GF-D8 (cell line): ENCODE measurements around the gene PKP4.

Source experiments
- DNase-seq: peaks from one replicate; lab custom pipeline; 2025; lab: John Stamatoyannopoulos, UW

Gene PKP4

DNA sequence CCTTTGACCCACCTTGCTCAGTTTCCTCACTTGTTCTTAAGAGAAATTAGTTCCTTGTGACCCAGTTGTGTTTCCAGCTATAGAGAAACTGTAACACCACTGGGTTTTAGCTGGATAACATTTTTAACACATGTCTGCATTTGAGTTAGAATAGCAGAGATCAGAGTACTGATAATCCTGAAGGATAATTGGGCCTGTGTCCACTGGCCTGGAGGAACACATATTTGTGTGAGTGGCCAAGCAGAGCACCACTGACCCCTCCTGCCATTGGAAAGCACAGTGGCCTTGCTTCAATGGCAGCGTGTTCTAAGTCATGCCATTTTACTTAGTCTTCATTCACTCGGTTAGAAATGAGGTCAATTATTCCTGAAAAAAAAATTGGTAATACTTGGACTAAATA lies 42.6 kb downstream of the PKP4 start:
- DNase-seq, result no peak

DNA sequence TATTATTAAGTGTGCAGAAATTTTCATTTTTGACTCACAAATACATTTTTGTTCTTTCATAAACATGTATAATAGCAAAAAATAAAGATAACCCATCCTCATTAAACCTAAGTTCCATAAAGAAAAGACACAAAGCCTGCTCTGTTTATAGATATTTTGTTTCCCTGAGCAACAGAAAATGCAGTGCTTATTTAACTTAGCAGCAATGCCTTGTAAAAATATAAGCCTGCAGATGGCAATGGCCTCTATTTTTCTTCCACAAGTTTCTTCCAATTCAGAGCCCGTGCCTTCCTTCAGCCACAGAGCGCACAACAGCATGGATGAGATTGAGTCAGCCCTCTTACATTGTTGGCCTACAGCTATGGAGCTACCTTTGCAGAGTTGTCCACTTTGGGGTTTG lies 43.6 kb downstream of the PKP4 start:
- no peak for DNase-seq

DNA sequence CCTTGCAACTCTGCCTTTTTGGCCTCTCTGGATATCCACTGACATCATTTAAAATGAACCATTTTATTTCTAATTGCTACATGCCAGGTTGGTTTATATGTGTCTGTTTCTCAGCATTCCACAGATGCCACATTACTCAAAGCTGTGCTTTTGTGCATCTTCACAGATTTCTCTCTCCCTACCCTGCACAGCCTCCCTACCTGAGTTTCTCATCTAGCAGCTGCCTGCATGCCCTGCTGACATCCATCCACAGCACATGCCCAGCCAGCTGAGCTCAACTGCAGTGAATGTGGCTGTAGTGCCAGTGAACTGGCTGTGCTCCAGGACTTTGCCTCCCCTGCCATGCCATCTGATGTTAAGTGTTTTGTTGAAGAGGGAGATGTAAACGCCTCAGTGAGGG lies 44.5 kb downstream of the PKP4 start:
- no peak for DNase-seq

DNA sequence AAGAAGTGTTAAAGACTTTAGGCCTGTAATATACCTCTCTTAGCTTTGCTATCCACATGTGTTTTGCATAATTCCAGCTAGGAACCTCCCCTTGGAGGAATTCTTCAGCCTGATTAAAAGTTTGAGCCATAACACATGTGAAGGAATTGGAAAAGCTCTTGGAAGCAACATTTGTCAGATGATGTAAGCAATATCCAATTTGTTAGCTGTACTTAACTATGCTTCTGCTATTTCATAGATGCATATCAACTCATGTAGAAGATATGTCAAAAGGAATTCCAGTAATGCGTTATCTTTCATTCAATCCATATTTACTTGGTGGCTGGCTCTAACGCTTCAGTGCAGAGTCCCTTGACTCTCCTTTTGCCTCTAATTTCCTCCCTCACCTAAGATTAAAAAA lies 46.2 kb downstream of the PKP4 start:
- DNase-seq, result no peak

DNA sequence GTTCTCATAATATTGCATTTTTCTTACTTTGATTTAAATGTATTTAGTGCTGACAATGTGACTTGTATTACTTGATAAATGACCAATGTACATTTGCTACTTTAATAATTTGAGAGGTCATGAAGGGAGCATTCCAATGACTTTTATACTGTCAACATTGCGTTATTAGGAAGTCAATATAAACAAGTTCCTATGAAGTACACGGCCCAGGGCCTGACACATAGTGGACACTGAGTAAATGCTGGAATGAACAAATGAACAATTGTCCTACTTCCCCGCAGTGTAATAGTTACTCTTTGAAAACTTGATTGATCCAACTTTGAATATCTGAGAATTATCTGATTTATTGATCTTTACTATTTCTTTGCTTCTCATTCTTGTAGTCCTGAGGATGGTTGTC lies 47.3 kb downstream of the PKP4 start:
- DNase-seq, result no peak

DNA sequence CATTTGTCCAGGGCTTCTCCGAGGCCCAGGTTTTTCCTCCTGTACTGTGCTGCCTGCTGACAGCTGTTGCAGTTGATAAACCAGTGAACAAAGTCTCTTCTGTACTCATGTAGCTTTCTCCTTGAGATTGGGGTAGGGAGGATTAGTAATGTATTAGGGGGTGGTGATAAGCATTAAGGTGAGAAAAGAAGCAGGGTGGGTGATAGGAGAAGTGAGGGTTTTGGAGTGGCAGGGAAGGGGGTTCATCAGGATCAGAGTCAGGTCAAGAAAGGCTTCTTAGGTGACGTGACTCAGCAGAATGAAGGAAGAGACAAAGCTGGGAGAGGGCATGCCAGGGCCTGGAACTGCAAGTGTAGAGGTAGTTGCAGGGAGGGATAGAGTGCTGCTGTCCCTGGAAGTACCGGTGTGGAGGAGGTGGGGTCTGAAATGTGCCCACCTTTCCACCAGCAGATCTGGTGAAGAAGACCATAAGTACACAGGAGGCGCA lies 48.7 kb downstream of the PKP4 start:
- no peak for DNase-seq

DNA sequence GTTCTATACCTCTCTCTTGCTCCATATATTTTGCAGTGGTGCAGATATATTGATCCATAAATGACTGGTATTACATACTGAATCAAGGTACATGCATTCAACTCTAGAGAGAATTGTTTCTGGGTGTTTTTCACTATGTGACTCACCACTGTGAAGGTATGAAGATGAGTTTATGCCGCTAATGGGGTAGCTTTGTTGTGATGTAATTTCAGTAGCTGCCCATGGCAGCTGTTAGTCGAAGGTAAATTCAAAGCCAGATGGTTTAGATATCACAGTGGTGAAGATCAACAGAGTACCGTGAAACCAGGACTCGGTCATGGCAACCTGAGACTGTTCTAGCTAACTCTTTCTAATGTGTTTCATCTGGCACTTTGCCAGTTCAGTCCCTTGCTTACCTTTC lies 50.4 kb downstream of the PKP4 start:
- DNase-seq, result no peak

DNA sequence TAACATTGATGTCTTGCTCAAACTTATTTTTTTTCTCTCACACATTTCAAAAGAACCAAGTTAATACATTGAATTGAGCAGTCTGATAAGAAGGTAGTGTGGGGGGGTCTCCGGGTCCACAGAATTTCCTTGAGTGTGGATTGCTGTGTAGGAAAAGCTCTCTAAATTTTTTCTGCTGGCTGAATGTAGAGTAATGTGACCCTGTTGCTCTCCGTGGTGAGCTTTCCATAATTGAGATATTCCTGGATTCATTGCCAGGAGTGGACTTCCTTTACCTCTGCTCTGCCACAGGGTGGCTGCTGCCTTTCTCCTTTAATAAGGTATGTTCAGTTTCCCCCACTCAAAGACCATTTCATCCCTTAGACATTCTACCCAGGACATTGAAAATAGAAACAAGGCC lies 50.9 kb downstream of the PKP4 start:
- no peak for DNase-seq

DNA sequence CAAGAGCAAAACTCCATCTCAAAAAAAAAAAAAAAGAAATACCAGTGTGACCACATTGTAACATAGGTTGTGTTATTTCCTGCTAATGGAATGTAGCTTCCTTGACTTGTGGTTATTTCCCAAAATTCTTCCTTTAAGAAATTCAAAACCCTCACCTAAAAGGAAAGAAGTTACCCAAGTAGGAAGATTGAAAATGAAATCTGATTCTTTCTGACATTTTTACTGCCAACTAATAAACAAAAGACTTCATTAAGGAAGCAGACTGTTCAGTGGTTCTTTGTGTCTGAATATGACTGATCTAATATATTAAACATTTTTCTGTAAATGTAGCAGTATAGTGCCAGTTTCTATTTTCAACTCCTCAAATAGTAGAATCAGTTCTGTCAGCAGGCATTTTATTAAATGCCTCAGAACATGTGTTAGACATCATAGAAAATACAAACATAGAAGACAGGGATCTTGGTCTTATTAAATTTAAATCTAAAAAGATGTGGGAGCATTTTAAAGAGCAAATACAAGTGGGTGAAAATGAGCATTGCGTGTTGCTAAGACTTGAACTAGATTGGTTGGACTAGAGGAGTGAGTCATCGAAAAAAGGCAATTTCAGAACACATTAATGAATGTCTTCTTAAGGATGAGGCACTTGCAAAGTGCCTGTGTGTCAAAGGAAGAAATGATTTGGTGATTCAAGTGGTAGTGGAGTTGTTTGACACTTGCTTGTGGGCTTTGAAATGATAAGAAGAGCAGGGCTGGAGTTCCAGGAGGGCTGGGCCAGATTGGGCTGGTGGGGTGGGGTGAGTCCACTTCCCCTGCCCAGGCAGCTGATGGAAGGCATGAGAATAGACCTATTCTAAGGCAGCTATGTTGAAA lies 53.4 kb downstream of the PKP4 start:
- DNase-seq, result no peak

DNA sequence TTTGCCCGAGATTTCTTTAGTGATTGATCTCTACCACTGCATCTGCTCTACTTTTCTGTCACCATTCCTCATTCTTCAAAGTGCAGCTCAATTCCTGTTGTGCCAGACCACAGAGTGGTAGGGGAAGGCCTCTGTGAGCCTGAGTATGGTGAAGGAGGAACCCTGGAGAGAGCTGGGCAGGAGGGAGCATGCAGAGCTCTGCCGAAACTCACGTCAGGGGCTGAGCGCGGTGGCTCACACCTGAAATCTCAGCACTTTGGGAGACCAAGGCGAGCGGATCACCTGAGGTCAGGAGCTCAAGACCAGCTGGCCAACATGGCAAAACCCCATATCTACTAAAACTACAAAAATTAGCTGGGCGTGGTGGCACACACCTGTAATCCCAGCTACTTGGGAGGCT lies 54.1 kb downstream of the PKP4 start:
- DNase-seq, result no peak

DNA sequence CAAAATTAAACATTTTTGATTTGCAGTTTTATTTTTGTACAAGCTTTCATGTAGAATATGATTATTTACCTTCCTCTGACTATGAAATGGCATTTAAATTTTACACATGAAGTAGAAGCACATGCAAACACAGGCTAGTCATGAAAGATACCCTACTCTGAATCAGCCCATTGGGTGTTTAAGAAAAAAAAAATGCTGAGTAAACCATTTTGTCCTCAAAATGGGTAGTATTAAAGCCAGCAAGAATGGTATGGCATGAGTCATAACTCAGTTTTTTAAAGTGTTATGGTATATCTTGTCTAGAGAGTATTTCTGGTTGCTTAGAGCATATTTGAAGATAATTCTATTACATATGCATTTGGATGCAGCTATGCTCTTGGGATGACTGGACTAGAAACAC lies 55.0 kb downstream of the PKP4 start:
- no peak for DNase-seq

DNA sequence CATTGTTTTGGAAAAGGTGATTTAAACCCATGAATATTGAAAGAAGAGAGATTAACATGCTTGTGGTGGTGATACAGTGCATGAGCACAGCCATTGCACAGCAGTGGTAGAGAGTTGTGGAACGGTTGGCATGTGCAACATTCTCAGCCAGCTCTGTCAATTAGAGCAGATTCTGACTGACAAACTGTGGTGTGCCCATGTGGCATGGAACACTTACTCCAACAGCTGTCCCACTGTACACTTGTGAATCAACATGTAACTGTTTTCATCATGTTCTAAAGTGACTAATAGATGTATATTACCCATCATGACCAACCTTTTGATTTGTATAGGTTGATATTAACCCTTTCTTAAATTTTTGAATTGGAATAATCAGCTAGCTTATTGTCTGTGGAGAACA lies 55.6 kb downstream of the PKP4 start:
- DNase-seq, result no peak

DNA sequence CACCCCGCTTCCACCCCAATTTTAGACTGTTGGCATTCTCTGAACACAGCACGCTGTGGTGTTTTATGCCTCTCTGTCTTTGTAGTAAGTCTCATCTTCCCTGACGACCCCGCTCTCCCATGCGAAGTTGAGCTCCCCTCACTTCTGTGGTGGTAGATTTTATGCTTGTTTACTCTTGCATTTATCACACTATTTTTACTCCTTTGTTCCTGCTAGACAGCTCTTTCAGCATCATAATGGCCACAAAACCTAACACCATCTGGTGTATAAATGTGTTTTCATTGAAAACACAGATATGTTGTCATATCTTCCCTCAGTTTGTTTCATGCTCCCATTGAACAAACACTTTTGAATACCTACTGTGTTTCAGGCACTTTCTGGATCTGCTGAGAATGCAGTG lies 57.1 kb downstream of the PKP4 start:
- no peak for DNase-seq

DNA sequence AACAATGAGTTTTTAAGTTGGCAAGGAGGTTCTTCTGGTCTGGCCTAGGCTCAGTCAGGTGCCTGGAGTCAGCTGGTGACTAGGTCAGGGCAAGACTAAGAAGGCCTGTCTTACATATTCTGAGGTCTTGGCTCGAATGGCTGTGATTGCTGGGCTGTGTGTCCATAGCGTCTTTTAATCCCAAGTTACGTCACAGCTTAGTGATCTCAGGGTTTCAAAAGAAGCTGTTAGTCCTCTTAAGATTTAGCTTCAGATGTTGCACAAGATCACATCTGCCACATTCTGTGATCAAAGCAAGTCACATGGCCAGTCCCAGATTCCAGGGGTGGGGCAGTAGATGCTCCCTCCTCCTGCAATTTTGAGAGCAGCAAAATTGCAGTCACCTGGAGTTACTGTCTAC lies 61.3 kb downstream of the PKP4 start:
- peak; percentile 46 for DNase-seq

DNA sequence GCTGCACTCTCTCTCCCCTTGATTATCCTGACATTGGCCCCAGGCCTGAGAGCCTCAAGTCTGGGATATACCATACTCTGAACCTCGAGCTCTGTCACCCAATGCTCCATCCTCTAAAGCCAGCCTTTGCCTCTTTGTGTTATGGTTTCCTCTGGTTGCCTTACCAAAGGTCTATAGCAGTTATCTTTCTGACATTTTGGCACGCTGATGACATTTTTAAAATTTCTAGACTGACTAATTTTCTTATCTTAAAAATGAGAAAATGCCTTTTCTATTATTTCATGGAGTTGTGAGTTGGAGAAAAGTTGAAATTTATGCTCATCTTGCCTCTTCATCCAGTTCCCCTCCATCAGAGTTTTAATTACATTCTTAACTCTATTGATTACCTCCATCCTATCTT lies 62.7 kb downstream of the PKP4 start:
- DNase-seq, result no peak

DNA sequence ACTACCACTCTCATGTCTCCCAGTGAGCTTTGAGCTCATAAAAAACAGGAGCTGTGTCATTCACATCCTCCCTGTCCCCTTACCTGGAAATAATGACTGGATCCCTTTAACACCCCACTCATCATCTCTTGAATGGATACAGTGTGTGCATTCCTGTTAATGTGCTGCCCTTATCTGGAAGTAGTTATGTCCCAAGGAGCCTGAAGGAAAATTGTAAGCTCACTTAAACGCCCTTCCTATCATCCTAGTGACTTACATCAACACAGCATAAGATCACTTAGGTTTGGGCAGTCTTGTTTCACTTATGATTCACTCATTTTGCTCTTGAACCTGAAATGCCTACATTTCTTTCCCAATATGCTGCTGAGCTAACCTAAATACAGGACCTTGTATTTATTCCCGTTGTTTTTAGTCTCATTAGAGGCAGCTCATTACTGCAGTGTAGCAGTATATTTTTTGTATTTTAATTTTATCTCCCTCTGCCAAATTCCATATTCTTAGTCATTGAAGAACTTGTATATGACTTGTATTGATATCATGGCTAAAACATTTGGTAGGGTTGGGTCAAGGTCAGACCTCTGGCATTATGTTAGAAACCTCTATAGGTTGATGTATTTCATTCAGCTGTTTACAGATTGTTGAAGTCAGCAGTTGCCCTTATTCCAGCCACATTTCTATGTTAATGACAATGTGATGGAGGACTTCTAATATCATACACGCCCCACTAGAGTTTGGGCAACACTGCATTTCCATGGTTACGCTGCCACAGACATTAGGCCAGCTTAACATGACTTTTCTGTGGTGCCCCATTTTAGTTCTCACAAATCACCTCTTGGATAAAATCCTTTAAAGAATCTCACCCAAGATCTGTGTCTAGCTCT lies 72.9 kb downstream of the PKP4 start:
- no peak for DNase-seq

DNA sequence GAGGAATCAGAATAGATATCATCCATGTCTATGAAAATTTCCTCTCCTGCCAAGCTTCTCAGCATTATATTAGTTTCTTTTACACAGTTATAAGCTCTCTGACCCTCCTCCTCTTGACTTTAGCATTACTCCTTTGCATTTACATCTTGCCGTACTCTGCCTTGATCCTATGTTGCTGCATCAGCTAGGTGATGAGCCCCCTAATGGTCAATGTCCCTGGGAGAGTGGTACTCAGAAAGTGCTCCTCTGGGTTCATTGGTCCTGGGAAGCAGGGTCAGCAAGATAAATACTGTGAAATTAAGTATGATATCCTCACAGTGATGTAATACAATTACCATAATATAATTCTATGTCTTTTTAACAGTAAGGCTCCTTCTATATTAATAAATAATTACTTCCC lies 74.1 kb downstream of the PKP4 start:
- DNase-seq, result no peak

DNA sequence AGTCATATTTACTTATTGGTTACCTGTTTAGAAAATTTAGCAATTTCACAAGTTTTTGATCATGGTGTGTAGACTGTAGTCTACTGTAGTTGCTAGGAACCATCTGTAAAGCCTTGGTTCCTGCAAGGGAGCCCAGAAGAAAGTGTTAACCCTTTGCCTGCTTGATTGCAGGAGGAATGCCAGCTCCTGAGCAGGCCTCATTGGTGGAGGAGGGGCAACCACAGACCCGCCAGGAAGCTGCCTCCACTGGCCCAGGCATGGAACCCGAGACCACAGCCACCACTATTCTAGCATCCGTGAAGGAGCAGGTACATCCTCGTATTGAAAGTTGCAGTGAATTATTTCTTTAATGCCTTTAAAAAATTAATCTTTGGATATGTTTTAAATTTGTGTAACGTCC lies 76.3 kb downstream of the PKP4 start:
- no peak for DNase-seq

DNA sequence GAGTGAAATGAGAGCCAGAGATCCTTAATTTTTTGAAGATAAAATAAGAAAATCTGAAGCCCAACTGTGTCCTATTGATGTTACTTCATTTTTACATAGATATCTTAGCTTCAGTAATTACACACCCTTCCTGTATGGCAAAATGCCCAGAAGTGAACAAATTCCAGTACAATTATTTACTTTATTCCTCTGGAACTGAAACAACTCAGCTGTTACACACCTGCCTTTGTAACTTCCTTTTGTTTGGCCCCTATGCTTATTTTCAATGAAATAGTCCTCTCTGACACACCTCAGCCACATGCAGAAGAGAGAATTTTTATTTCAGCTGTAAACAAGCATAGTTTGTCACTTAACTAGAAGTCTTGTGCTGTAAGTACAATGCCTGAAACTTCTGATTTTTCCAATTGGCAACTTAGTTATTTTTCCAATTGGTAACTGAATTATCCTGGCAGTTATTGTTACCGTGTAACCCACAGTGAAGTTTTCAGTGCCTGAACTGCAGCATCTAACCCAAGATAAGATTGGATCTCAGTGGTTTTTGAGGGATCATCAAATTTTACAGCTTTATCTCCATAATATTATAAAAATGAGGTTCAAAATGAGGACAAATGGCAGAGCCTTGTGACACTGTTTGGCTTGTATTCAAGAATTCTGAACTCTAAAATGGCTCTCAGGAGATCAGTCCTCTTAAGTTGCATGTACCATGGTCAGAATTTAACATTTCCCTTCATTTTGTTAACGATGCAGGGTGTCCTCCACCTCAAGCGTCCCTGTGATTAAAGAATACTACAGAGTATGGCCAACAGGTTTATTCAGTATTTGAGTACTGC lies 82.6 kb downstream of the PKP4 start:
- DNase-seq, result peak; percentile 25

DNA sequence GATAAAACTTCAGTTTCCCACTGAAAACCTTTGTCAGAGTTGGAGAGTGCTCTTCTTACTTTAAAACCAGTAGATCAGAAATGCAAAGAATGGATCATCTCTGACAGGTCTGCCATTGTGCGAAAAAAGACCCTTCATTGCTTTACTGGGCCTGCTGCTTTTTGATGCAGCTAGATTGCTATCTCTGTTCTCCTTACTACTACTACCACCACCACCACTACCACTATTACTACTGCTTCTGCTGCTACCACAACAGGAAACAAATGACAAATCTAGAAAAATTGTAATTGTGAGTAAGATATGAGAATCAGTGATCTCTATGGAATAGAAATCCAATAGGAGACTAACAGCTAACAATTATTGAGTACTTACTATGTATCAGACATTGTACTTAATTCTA lies 85.8 kb downstream of the PKP4 start:
- no peak for DNase-seq

DNA sequence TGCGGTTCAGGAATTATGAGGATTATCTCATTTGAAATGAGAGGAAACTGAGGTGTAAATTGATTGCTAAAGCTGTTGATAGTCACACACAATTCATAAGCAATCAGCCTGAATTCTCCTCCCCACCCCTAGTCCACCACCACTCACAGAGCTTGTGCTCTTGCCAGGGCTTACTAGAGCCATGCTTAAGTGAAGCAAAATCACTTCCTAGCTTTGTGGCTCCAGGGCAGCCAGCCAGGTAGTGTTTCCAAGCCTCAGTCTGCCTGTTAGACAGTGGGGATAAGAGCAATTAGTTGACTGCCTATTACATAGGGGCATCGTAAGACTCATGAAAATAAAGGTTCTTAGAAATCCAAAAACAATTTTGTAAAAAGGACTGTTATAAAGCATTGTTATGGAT lies 87.2 kb downstream of the PKP4 start:
- DNase-seq, result no peak

DNA sequence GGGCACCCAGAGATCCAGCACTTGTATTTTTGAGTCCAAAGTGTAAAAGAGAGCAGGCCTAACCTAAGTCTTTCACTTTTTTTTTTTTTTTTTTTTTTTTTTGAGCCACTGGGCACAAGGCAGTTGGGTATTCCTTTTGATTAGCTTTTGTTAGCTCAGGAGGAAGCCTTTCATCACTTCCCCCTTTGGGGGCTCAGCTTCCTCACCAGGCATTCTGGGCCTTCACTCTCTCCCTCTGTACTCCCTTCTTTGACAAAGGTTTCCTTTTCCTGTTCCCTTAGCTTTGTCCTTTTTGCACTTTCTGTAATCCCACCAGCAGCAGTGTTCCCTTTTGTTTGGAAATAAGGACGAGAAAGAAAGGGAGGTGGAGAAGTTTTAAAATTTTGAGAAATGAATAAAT lies 88.2 kb downstream of the PKP4 start:
- DNase-seq, result peak; percentile 36
